HEK293T (cell line): ENCODE results near the gene SPI1.

Experiments
- CTCF ChIA-PET: fragments of 350-600 bp; formaldehyde crosslinking; extraction: SDS; loops from one replicate; lab custom pipeline; 2021; ENCODE audit warnings: antibody characterized with exemption, inconsistent platforms; lab: Yijun Ruan, JAX
- POLR2A ChIA-PET: fragments of 350-600 bp; formaldehyde crosslinking; extraction: SDS; loops from one replicate; lab custom pipeline; 2020; ENCODE audit warnings: antibody characterized with exemption, inconsistent platforms; lab: Yijun Ruan, JAX
- DNase-seq: peaks from one replicate; pipeline ENCODE4 v3.0.0; 2012; ENCODE audit warnings: mixed read lengths; ENCODE audit errors: extremely low spot score
- ARNT ChIP-seq: fragments of 450-650 bp; IDR thresholded peaks from 2 replicates; pipeline ENCODE4 v1.6.1; 2017; ENCODE audit warnings: mild to moderate bottlenecking
- BHLHE40 ChIP-seq: fragments of 450-650 bp; IDR thresholded peaks from 2 replicates; pipeline ENCODE4 v1.6.1; 2016; ENCODE audit warnings: mild to moderate bottlenecking, moderate library complexity, borderline replicate concordance
- CTBP1 ChIP-seq: fragments of 450-650 bp; IDR thresholded peaks from 2 replicates; pipeline ENCODE4 v1.6.1; 2016; ENCODE audit warnings: borderline replicate concordance
- ELF4 ChIP-seq: fragments of 450-650 bp; IDR thresholded peaks from 2 replicates; pipeline ENCODE4 v1.6.1; 2017; ENCODE audit warnings: antibody characterized with exemption
- FOXA1 ChIP-seq: fragments of 450-650 bp; IDR thresholded peaks from 2 replicates; pipeline ENCODE4 v1.6.1; 2016; ENCODE audit warnings: mild to moderate bottlenecking
- FOXK2 ChIP-seq: fragments of 450-650 bp; IDR thresholded peaks from 2 replicates; pipeline ENCODE4 v1.6.1; 2016; ENCODE audit warnings: mild to moderate bottlenecking
- FOXM1 ChIP-seq: fragments of 450-650 bp; IDR thresholded peaks from 2 replicates; pipeline ENCODE4 v1.6.1; 2017; ENCODE audit warnings: mild to moderate bottlenecking, borderline replicate concordance
- HDGF ChIP-seq: fragments of 450-650 bp; IDR thresholded peaks from 2 replicates; pipeline ENCODE4 v1.6.1; 2017; ENCODE audit warnings: antibody characterized with exemption, borderline replicate concordance
- L3MBTL2 ChIP-seq: fragments of 450-650 bp; conservative IDR thresholded peaks from 2 replicates; pipeline ENCODE4 v1.6.1; 2016; ENCODE audit warnings: mild to moderate bottlenecking
- LEF1 ChIP-seq: fragments of 450-650 bp; IDR thresholded peaks from 2 replicates; pipeline ENCODE4 v1.6.1; 2017; ENCODE audit warnings: mild to moderate bottlenecking, borderline replicate concordance
- NFRKB ChIP-seq: fragments of 450-650 bp; IDR thresholded peaks from 2 replicates; pipeline ENCODE4 v1.6.1; 2016; ENCODE audit warnings: mild to moderate bottlenecking, moderate library complexity
- PKNOX1 ChIP-seq: fragments of 450-650 bp; IDR thresholded peaks from 2 replicates; pipeline ENCODE4 v1.6.1; 2016
- SP1 ChIP-seq: fragments of 450-650 bp; IDR thresholded peaks from 2 replicates; pipeline ENCODE4 v1.6.1; 2017
- SUZ12 ChIP-seq: fragments of 450-650 bp; IDR thresholded peaks from 2 replicates; pipeline ENCODE4 v1.6.1; 2016; ENCODE audit warnings: mild to moderate bottlenecking
- TARDBP ChIP-seq: fragments of 450-650 bp; IDR thresholded peaks from 2 replicates; pipeline ENCODE4 v1.6.1; 2016
- ZNF384 ChIP-seq: fragments of 450-650 bp; IDR thresholded peaks from 2 replicates; pipeline ENCODE4 v1.6.1; 2016

The SPI1 gene

GRCh38 chr11:47399860-47400767, 21.8 kb upstream of the SPI1 start:
- no peak for DNase-seq
- ChIA-PET CTCF (interaction anchor here (1.6 kb wide), 1 partner anchor 26 kb away, joined by 8 read pairs; no protein-coding TSS in a partner anchor), POLR2A (interaction anchor here (0.9 to 2.3 kb wide), 7 partner anchors 9 to 151 kb away, joined by 3 to 6 read pairs (median 3); partner anchors contain the start of genes ACP2 and SLC39A13)
- no peak for TF ChIP-seq SUZ12
- no peak for TF ChIP-seq CTBP1
- TF ChIP-seq ELF4, result no peak
- TF ChIP-seq TARDBP, result no peak
- no peak for TF ChIP-seq FOXK2
- TF ChIP-seq ZNF384, result no peak
- TF ChIP-seq SP1, result no peak
- no peak for TF ChIP-seq BHLHE40
- TF ChIP-seq NFRKB, result no peak
- TF ChIP-seq ARNT, result no peak
- no peak for TF ChIP-seq L3MBTL2
- TF ChIP-seq PKNOX1, result no peak
- TF ChIP-seq FOXA1, result no peak
- TF ChIP-seq LEF1, result no peak
- TF ChIP-seq FOXM1, result no peak
- no peak for TF ChIP-seq HDGF

- ChIA-PET CTCF (interaction anchor here (0.6 to 1.3 kb wide), 3 partner anchors 24 to 135 kb away, joined by 3 to 5 read pairs (median 4); no protein-coding TSS in a partner anchor), POLR2A (interaction anchor here (1.1 to 1.2 kb wide), 2 partner anchors 9 to 17 kb away, joined by 3 read pairs; no protein-coding TSS in a partner anchor)
- DNase-seq, result no peak
- TF ChIP-seq SUZ12 (no peak), ELF4 (no peak), SP1 (no peak), FOXK2 (no peak), LEF1 (no peak), FOXA1 (no peak), L3MBTL2 (no peak), FOXM1 (no peak), ARNT (no peak), BHLHE40 (no peak), NFRKB (no peak), CTBP1 (no peak), ZNF384 (no peak), HDGF (no peak), PKNOX1 (no peak), TARDBP (no peak)
These were observed 20.2 kb upstream of the SPI1 start for GRCh38 chr11:47398551-47398950.

- ChIA-PET POLR2A (interaction anchor here (1.2 kb wide), 1 partner anchor 9 kb away, joined by 3 read pairs; no protein-coding TSS in a partner anchor), CTCF (interaction anchor here (1.3 kb wide), 1 partner anchor 24 kb away, joined by 4 read pairs; no protein-coding TSS in a partner anchor)
- TF ChIP-seq PKNOX1 (no peak), SP1 (no peak), ARNT (no peak), L3MBTL2 (no peak), FOXK2 (no peak), ZNF384 (no peak), HDGF (no peak), NFRKB (no peak), TARDBP (no peak), SUZ12 (no peak)
- DNase-seq, result no peak
These were observed 19.7 kb upstream of the SPI1 start for GRCh38 chr11:47398011-47398410.

DNA sequence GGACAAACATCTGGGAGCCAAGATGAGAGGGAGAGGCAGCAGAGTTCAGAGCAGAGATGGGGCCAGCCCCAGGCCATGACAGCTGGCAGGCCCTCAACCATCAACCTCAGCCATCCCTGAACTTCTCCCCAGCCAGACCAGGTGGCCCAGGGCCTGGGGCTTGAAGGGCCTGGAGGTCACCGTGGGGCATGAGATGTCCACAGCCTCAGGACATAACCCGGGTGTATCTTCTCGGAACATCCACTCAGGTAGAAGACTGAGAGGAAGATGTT, 17.6 kb upstream of the SPI1 start:
- DNase-seq, result no peak
- ChIA-PET POLR2A (no interaction called here), CTCF (no interaction called here)
- no peak for TF ChIP-seq NFRKB
- TF ChIP-seq LEF1, result no peak
- no peak for TF ChIP-seq L3MBTL2
- TF ChIP-seq FOXM1, result no peak
- no peak for TF ChIP-seq ZNF384
- TF ChIP-seq SP1, result no peak

- TF ChIP-seq ARNT (no peak), PKNOX1 (no peak), BHLHE40 (no peak), CTBP1 (no peak), SUZ12 (no peak), ELF4 (no peak), SP1 (no peak)
- ChIA-PET CTCF (no interaction called here), POLR2A (no interaction called here)
- DNase-seq, result no peak
These were observed 17.1 kb upstream of the SPI1 start for GRCh38 chr11:47395223-47396048.
